ENCODE data around the gene GHRL. TPM values are rescaled to one million over a fixed set of nuclear protein-coding genes. Genes with fewer than 3 reads are reported as not detected.

Gene GHRL
- polyA plus RNA-seq, 1 donor from 2014 or later = 1.5 TPM

DNA sequence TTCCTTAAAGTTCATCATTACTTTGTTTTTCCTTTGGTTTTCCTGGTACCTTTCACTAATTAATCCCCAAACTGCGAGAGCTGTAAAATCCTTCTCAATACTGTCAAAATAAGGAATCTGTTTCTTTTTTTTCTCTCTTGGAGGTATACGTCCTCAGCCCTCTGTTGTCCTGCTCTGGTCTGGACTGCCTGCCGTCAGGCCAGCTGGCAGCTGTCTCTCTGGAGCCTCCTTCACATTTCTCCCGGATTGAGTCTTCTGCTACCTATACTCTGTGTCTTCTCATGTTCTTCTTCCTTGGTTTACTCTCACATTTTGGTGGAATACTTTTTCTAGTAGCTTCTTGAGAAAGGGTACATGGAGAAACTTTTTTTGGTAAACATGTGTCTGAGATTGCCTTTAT is 30.7 kb downstream of the GHRL start:
- peaks cover 4% of the 10 kb centered on the region for H3K36me3 Mint-ChIP-seq
- peak overlapping the region in 1 of 4 donors; percentile 50 for H3K4me3 Mint-ChIP-seq
- peaks cover 43 to 53% (median 49%) of the 10 kb centered on the region in 3 donors for H3K4me1 Mint-ChIP-seq
- H3K27me3 Mint-ChIP-seq = no peaks in the 10 kb centered on the region
- H3K27ac Mint-ChIP-seq = peak overlapping the region in 1 of 3 donors; percentile 1
- no peaks in the 10 kb centered on the region for H3K9me3 Mint-ChIP-seq

DNA sequence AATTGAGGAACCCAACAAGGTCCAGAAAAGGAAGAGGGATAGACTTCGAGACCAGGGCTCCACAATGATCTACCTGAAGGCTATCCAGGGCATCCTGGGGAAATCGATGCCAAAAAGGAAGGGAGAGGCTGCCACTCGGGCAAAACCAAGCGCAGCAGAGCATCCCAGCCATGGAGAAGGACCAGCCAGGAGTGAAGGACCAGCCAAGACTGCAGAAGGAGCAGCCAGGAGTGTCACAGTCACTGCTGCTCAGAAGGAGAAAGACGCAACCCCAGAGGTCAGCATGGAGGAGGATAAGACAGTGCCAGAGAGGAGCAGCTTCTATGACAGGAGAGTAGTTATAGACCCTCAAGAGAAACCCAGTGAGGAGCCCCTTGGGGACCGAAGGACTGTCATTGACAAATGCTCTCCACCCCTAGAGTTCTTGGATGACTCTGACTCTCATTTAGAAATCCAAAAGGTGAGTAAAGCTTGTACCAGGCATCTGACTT is 32.5 kb downstream of the GHRL start:
- peak overlapping the region in 1 of 3 donors; percentile 43 for H3K27ac Mint-ChIP-seq
- H3K27me3 Mint-ChIP-seq = no peaks in the 10 kb centered on the region
- peaks cover 4% of the 10 kb centered on the region for H3K36me3 Mint-ChIP-seq
- H3K9me3 Mint-ChIP-seq = no peaks in the 10 kb centered on the region
- H3K4me1 Mint-ChIP-seq = peaks cover 35 to 45% (median 43%) of the 10 kb centered on the region in 3 donors
- H3K4me3 Mint-ChIP-seq = no peak overlapping the region

- peaks cover 4% of the 10 kb centered on the region for H3K36me3 Mint-ChIP-seq
- peaks cover 39 to 45% (median 43%) of the 10 kb centered on the region in 3 donors for H3K4me1 Mint-ChIP-seq
- H3K27ac Mint-ChIP-seq = no peak overlapping the region
- no peak overlapping the region for H3K4me3 Mint-ChIP-seq
- H3K9me3 Mint-ChIP-seq = no peaks in the 10 kb centered on the region
- no peaks in the 10 kb centered on the region for H3K27me3 Mint-ChIP-seq
Measured at GRCh38 chr3:10259798-10260197, 32.9 kb downstream of the GHRL start.

DNA sequence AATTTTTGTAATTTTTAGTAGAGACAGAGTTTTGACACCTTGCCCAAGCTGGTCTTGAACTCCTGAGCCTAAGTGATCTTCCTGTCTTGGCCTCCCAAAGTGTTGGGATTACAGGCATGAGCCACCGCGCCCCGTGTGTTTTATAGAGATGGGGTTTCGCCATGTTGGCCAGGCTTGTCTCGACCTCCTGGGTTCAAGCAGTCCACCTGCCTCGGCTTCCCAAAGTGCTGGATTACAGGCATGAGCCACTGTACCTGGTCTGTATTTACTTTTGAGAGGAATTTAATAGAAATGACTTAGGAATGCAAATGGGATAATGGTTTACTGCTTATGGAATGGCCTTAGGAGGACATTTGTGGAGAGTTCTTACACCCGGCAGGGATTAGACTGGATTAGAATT is 33.7 kb downstream of the GHRL start:
- H3K27ac Mint-ChIP-seq = peak overlapping the region in 1 of 3 donors; percentile 64
- H3K9me3 Mint-ChIP-seq = no peaks in the 10 kb centered on the region
- no peaks in the 10 kb centered on the region for H3K27me3 Mint-ChIP-seq
- H3K36me3 Mint-ChIP-seq = peaks cover 4% of the 10 kb centered on the region
- H3K4me3 Mint-ChIP-seq = no peak overlapping the region
- peaks cover 40 to 48% (median 40%) of the 10 kb centered on the region in 3 donors for H3K4me1 Mint-ChIP-seq

DNA sequence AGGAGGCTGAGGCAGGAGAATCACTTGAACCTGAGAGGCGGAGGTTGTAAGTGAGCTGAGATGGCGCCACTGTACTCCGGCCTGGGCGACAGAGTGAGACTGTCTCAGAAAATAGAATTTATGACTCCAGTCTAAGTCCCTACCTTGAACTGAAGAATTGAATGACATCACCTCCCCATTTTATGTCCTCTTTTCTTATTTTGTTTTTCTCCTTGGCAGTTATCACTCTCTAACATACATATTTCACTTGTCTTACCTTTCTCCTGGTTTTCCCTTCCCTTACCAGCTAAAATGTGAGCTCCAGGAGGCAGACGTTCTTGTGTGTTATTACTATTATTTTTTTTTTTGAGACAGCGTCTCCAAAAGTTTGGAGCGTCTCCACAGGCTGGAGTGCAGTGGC is 36.9 kb downstream of the GHRL start:
- Mint-ChIP-seq H3K36me3 (peaks cover 8% of the 10 kb centered on the region), H3K4me3 (no peak overlapping the region), H3K9me3 (no peaks in the 10 kb centered on the region), H3K4me1 (peaks cover 29 to 43% (median 29%) of the 10 kb centered on the region in 3 donors), H3K27ac (peak overlapping the region in 1 of 3 donors; percentile 12), H3K27me3 (no peaks in the 10 kb centered on the region)

DNA sequence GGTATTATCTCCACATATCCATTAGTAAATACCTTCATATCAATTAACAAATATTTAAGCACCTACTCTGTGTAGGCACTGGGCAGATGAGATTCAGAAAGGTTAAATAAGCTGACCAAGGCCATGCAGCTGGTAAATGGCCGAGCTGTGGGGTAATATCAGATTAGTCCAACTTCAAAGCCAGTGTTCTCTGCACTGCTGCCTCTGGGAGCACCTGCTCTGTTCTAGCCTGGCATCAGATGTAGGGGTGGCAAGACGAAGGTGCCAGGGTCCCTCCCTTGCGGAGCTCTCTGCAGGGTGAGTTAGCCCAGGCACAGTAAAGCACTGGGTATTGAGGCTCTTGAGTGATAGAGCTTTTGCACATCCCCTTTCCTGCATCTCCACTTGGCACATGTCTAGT is 39.0 kb downstream of the GHRL start:
- H3K27me3 Mint-ChIP-seq = no peaks in the 10 kb centered on the region
- H3K36me3 Mint-ChIP-seq = peaks cover 8% of the 10 kb centered on the region
- H3K27ac Mint-ChIP-seq = peak overlapping the region in 2 of 3 donors; percentile 64 to 69
- peak overlapping the region in 2 of 4 donors; percentile 57 to 65 for H3K4me3 Mint-ChIP-seq
- peaks cover 32 to 48% (median 35%) of the 10 kb centered on the region in 3 donors for H3K4me1 Mint-ChIP-seq
- H3K9me3 Mint-ChIP-seq = no peaks in the 10 kb centered on the region

DNA sequence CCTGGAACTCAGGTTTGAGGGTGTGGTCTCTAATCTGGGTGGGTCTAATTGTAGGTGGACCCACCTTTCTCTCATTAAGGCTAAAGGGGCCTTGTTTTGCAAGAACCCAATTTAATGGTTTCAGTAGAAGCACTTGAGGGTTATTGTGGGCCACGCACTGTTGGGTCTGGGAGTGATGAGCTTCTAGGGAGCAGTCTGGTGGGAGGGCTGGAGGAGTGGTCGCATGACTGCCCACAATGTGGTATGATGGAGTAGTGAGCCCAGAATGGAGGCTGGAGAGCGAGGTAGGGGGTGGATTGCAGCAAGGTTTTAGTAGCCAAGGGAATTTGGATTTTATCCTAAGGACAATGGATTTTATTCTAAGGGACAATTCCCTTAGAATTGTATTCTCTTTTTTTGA is 41.7 kb downstream of the GHRL start:
- Mint-ChIP-seq H3K4me1 (peaks cover 34 to 45% (median 38%) of the 10 kb centered on the region in 3 donors), H3K27me3 (no peaks in the 10 kb centered on the region), H3K27ac (peak overlapping the region; percentile 80 to 92 (median 90)), H3K36me3 (peaks cover 8% of the 10 kb centered on the region), H3K4me3 (peak overlapping the region; percentile 95 to 99 (median 98)), H3K9me3 (peaks cover 0 to 3% (median 0%) of the 10 kb centered on the region in 3 donors)

DNA sequence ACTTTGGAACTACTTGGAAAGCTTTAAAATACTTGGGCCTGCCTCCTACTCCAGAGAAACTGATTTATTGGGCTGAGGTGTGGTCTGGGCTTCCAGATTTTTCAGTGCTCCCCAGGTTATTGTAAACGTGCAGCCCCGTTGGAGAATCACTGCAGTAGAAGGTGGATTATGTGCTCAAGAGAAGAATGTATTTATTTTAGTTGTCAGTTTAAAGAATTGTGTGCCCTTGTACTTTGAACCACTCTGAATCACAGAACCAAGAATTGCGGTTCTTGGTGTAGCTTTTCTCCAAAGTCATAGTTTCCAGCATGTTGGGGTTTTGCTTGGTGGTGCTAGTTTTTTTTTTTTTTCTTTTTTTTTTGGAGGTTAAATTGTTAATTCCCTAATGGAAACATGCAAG is 42.9 kb downstream of the GHRL start:
- Mint-ChIP-seq H3K27me3 (no peaks in the 10 kb centered on the region), H3K36me3 (peaks cover 11% of the 10 kb centered on the region), H3K27ac (peak overlapping the region; percentile 90 to 97 (median 92)), H3K9me3 (peaks cover 0 to 10% (median 2%) of the 10 kb centered on the region in 3 donors), H3K4me3 (peak overlapping the region; percentile 95 to 99 (median 98)), H3K4me1 (peaks cover 31 to 43% (median 38%) of the 10 kb centered on the region in 3 donors)

DNA sequence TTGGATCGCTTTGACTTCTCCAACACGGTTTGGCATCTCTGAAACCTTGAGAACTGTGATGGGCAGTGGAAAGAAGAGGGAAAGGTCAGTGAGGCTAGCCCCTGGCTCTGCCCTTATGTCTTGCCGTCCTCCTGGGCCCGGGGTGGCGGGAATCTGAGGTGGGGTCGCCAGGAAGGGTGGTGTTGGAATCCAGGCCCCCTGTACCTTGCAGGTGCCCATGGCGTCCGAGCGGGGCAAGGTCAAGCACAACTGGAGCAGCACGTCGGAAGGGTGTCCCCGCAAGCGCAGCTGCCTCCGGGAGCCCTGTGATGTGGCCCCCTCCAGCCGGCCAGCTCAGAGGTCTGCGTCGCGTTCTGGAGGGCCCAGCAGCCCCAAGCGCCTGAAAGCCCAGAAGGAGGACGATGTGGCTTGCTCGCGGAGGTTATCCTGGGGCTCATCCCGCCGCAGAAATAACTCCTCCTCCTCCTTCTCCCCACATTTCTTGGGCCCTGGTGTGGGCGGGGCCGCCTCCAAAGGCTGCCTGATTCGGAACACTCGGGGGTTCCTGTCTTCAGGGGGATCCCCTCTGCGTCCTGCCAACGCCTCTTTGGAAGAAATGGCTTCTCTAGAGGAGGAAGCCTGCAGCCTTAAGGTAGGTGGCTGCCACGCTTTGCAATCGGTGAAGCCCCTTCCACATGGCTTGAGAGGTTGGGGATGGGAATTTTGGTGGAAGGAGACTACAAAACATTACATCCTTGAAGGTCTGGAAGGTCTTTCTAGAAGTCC is 43.6 kb downstream of the GHRL start:
- Mint-ChIP-seq H3K36me3 (peaks cover 11% of the 10 kb centered on the region), H3K9me3 (peaks cover 0 to 16% (median 5%) of the 10 kb centered on the region in 3 donors), H3K4me3 (peak overlapping the region; percentile 95 to 99 (median 98)), H3K4me1 (peaks cover 26 to 38% (median 37%) of the 10 kb centered on the region in 3 donors), H3K27ac (peak overlapping the region; percentile 90 to 97 (median 92)), H3K27me3 (no peaks in the 10 kb centered on the region)

GRCh38 chr3:10248184-10248983 is 44.4 kb downstream of the GHRL start, which contains the start of gene TATDN2:
Gene TATDN2, plus strand, starts transcription at chr3:10248459. Its CDS starts 742 bp downstream, at chr3:10249201.
- Mint-ChIP-seq H3K4me3 (peak within 1 kb of the TSS; percentile 95 to 99 (median 98)), H3K36me3 (peaks cover 10% of the 10 kb centered on the region), H3K27ac (peak within 1 kb of the TSS; percentile 90 to 97 (median 96)), H3K27me3 (no peaks in the 10 kb centered on the region), H3K9me3 (peaks cover 0 to 16% (median 5%) of the 10 kb centered on the region in 3 donors), H3K4me1 (peaks cover 26 to 36% (median 32%) of the 10 kb centered on the region in 3 donors)

DNA sequence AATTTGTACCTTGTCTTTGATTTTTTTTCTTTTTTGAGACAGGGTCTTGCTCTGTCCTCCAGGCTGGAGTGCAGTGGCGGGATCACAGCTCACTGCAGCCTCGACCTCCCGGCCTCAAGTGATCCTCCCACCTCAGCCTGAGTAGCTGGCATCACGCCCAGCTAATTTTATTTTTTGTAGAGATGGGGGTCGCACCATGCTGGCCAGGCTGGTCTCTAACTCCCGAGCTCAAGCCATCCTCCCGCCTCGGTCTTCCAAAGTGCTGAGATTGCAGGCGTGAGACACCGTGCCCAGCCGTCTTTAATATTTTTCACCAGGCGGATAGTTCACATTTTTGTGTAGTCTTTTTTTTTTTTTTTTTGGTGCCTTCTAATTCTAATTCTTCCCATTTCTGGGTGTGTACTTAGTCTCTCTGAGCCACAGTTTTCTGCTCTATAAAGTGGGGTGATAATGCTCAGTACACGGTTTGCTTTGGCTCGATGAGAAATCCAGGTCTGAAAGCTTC is 45.0 kb downstream of the GHRL start:
- Mint-ChIP-seq H3K4me3 (peak overlapping the region; percentile 85 to 98 (median 96)), H3K4me1 (peaks cover 26 to 35% (median 29%) of the 10 kb centered on the region in 3 donors), H3K36me3 (peaks cover 6% of the 10 kb centered on the region), H3K27me3 (no peaks in the 10 kb centered on the region), H3K27ac (peak overlapping the region; percentile 80 to 96 (median 94)), H3K9me3 (peaks cover 0 to 16% (median 5%) of the 10 kb centered on the region in 3 donors)

DNA sequence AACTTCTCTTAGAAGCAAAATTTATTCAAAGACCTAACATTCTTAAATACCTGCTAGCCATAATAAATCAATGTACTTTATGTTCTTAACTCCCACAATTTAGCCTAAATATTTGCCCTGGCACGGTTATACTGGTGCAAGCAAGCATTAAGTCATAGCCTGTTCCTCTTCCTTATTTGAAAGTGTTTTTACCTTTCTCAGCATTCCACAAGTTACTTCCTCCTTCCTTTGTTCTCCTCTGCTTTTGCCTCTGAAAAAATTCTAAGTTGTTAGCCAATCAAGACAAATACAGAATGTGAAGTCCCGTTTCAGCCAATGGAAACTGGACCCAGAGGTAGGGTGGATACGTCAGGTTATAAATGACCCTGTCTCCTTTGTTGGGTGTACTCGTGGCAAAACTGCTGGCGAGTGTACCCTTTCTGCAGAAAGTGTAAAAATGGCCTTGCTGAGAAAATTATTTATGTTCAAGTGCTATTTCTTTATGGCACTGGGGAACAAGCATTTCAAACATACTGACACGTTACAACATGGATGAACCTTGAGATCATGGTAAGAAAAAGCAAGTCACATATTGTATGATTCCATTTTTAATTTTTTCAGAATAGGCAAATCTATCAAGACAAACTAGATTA is 47.5 kb downstream of the GHRL start:
- Mint-ChIP-seq H3K27ac (peak overlapping the region in 1 of 3 donors; percentile 51), H3K9me3 (peaks cover 0 to 16% (median 6%) of the 10 kb centered on the region in 3 donors), H3K36me3 (peaks cover 4% of the 10 kb centered on the region), H3K27me3 (no peaks in the 10 kb centered on the region), H3K4me3 (peak overlapping the region in 1 of 4 donors; percentile 13), H3K4me1 (peaks cover 21 to 29% (median 23%) of the 10 kb centered on the region in 3 donors)

GRCh38 chr3:10244009-10244408 is 48.7 kb downstream of the GHRL start:
- Mint-ChIP-seq H3K4me1 (peaks cover 12 to 20% (median 13%) of the 10 kb centered on the region in 3 donors), H3K27me3 (no peaks in the 10 kb centered on the region), H3K36me3 (peaks cover 6% of the 10 kb centered on the region)

More at GRCh38 chr3:10244009-10244408, 48.7 kb downstream of the GHRL start:
- H3K4me3 Mint-ChIP-seq = no peak overlapping the region
- peaks cover 0 to 16% (median 6%) of the 10 kb centered on the region in 3 donors for H3K9me3 Mint-ChIP-seq
- peak overlapping the region in 1 of 3 donors; percentile 53 for H3K27ac Mint-ChIP-seq
